Lung (tissue), 12 donors: ENCODE results near the gene EPC1. TPM values are rescaled to one million over a fixed set of nuclear protein-coding genes. Genes with fewer than 3 reads are reported as not detected.
"Not testable (repeated sequence)": the region's sequence is repeated elsewhere in the genome, so short reads cannot be mapped to it uniquely, and the experiment has no call there.

Source experiments
- ATAC-seq: fragments of 200-7000 bp; cut with Tn5 transposase; one replicate; pipeline ENCODE4 v1.9.1; 2020; ENCODE audit warnings: moderate number of reproducible peaks; ENCODE audit not compliant: insufficient read depth, low FRiP score
- DNase-seq, 3 donors: peaks; one replicate each; pipeline ENCODE4 v3.0.0-alpha.2; 2013 to 2017
- H3K27ac ChIP-seq, 2 donors: one replicate each; pipeline ENCODE4 v1.5.1; 2013; ENCODE audit warnings: mild to moderate bottlenecking in 2 of 2, moderate library complexity in 2 of 2, control low read depth in 1 of 2, inconsistent platforms in 1 of 2, low read depth in 1 of 2, low read length in 1 of 2
- H3K27me3 ChIP-seq, 3 donors: one replicate each; pipeline ENCODE4 v1.5.1; 2013; ENCODE audit warnings: low read length in 2 of 3; ENCODE audit not compliant: control insufficient read depth in 3 of 3, insufficient read depth in 3 of 3
- H3K36me3 ChIP-seq, 4 donors: one replicate each; pipeline ENCODE4 v1.5.1; 2013; ENCODE audit warnings: low read length in 4 of 4, mild to moderate bottlenecking in 1 of 4, moderate library complexity in 1 of 4; ENCODE audit not compliant: control insufficient read depth in 4 of 4, insufficient read depth in 4 of 4
- H3K4me1 ChIP-seq, 5 donors: one replicate each; pipeline ENCODE4 v1.5.1; 2013; ENCODE audit warnings: low read length in 5 of 5, mild to moderate bottlenecking in 2 of 5, moderate library complexity in 1 of 5; ENCODE audit not compliant: control insufficient read depth in 5 of 5, insufficient read depth in 5 of 5
- H3K4me3 ChIP-seq: one replicate; pipeline ENCODE4 v1.5.1; 2013; ENCODE audit warnings: mild to moderate bottlenecking, control low read depth, moderate library complexity
- H3K9ac ChIP-seq, 2 donors: one replicate each; pipeline ENCODE4 v1.5.1; 2013; ENCODE audit warnings: low read length in 2 of 2, control low read depth in 1 of 2; ENCODE audit not compliant: insufficient read depth in 1 of 2
- H3K9me3 ChIP-seq, 4 donors: one replicate each; pipeline ENCODE4 v1.5.1; 2013; ENCODE audit warnings: low read length in 3 of 4, mild to moderate bottlenecking in 1 of 4, moderate library complexity in 1 of 4; ENCODE audit not compliant: control insufficient read depth in 4 of 4, insufficient read depth in 3 of 4
- WGBS, 2 donors: extraction: QIAGEN DNeasy Blood & Tissue Kit; methylation state at CpG; one replicate each; pipeline ENCODE4 v1.1.7; 2013; 5-methylcytosine and 5-hydroxymethylcytosine counted together
- polyA plus RNA-seq, 2 donors: library from polyadenylated mRNA; stranded (reverse); fragments of 200-250 nt; gene quantifications; one replicate each; pipeline ENCODE4 v1.2.1, GENCODE V29; 2013
- total RNA-seq, 2 donors: library from RNA; depleted of rRNA in 1 of 2; stranded (reverse); fragments of >200 nt in 1 of 2; gene quantifications; one replicate each; pipeline ENCODE4 v1.2.1, GENCODE V29; 2014 to 2021
- TF ChIP-seq, protein P1 (sequence below): IDR thresholded peaks from 2 replicates; pipeline ENCODE4 v1.5.1; 2012; ENCODE audit warnings: mild to moderate bottlenecking; ENCODE audit errors: control extremely low read depth, extremely low read depth
- donor health status: control.
- donor health status: control.
- donor health status: Bipolar disorder and iron deficiency.
- donor health status: healthy.
- donor health status: DM: yes; HTN: yes; CAD: no.

The EPC1 gene
- total and polyA plus RNA-seq, 4 donors, result 13.2 to 109 (median 26.0) TPM

DNA sequence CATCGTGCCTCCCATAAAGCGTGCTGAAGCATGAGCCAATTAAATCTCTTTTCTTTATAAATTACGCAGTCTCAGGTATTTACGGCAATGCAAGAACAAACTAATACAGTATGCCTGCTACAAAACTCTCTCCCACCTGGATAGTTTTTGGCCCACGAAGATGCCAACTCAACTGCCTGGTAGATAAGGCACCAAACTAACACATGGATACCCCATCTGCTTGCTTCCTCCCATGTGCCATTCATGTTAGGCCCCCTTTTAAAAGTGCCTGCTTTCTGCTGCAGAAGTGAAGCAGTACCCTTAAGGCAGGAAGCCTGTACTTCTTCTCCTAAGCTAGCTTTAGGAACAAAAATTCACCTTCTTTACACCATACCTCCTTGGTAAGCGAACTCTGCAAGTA is 15.6 kb upstream of the EPC1 start:
- Histone ChIP-seq H3K4me1 (peaks cover 0 to 6% (median 1%) of the 10 kb centered on the region in 5 donors), H3K9ac (no peak overlapping the region), H3K9me3 (peaks cover 0 to 4% (median 2%) of the 10 kb centered on the region in 4 donors), H3K27me3 (no peaks in the 10 kb centered on the region), H3K27ac (no peak overlapping the region), H3K4me3 (no peak overlapping the region), H3K36me3 (peaks cover 0 to 11% (median 3%) of the 10 kb centered on the region in 4 donors)
- TF ChIP-seq, protein P1, sequence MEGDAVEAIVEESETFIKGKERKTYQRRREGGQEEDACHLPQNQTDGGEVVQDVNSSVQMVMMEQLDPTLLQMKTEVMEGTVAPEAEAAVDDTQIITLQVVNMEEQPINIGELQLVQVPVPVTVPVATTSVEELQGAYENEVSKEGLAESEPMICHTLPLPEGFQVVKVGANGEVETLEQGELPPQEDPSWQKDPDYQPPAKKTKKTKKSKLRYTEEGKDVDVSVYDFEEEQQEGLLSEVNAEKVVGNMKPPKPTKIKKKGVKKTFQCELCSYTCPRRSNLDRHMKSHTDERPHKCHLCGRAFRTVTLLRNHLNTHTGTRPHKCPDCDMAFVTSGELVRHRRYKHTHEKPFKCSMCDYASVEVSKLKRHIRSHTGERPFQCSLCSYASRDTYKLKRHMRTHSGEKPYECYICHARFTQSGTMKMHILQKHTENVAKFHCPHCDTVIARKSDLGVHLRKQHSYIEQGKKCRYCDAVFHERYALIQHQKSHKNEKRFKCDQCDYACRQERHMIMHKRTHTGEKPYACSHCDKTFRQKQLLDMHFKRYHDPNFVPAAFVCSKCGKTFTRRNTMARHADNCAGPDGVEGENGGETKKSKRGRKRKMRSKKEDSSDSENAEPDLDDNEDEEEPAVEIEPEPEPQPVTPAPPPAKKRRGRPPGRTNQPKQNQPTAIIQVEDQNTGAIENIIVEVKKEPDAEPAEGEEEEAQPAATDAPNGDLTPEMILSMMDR, result no peak
- ATAC-seq (no peak), DNase-seq (no peak)
- 94 to 96% methylated on average over 6 of the region's 6 CpGs for WGBS, 2 donors

DNA sequence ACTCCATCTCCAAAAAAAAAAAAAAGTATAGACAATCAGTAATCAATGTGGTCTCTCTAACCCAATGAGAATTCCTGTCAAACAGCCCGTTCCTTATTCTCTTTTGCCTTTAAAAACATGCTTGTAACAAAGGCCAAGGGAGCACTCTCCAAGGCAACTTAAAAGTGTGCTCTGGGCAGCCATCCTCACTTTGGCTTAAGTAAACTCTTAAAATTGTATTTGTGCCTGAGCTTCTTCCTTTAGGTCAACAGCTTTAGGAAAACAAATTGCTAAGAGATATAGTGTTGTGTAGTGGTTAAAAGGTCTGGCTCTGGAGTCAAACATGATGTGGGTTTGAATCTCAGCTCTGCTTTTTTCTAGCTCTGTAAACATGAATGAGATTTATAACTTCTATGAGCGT is 13.9 kb upstream of the EPC1 start:
- Histone ChIP-seq H3K27ac (no peak overlapping the region), H3K4me3 (no peak overlapping the region), H3K27me3 (no peaks in the 10 kb centered on the region), H3K4me1 (peaks cover 0 to 8% (median 0%) of the 10 kb centered on the region in 5 donors), H3K9ac (no peak overlapping the region), H3K9me3 (peaks cover 0 to 4% (median 2%) of the 10 kb centered on the region in 4 donors), H3K36me3 (peaks cover 0 to 17% (median 4%) of the 10 kb centered on the region in 4 donors)
- no peak for ATAC-seq
- no peak for DNase-seq
- TF ChIP-seq, protein P1, result no peak
- WGBS, 2 donors, result 69 to 81% methylated on average over 2 of the region's 2 CpGs

DNA sequence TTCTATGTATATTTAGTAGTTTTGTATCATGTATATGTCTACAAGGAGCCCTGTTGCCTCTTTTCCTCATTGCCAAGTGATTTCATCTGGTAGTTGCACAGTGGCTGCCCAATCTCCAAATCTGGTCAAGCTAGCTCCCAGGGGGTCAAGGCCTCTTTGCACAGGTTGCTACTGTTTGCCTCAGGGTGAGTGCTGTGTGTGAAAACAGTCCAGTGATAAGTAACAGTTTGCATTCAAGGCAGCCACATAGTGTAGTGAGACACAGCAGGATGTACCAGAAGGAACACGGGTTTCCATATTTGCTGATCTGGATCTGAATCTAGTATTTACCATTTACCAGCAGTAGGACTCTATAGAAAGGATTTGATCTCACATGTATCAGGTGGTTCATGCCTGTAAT is 13.3 kb upstream of the EPC1 start:
- 83 to 92% methylated on average over 1 of the region's 1 CpG for WGBS, 2 donors
- Histone ChIP-seq H3K27me3 (no peaks in the 10 kb centered on the region), H3K27ac (no peak overlapping the region), H3K36me3 (peaks cover 0 to 17% (median 4%) of the 10 kb centered on the region in 4 donors), H3K9ac (no peak overlapping the region), H3K9me3 (peaks cover 0 to 4% (median 2%) of the 10 kb centered on the region in 4 donors), H3K4me1 (peaks cover 0 to 8% (median 0%) of the 10 kb centered on the region in 5 donors), H3K4me3 (no peak overlapping the region)
- no peak for DNase-seq
- no peak for ATAC-seq
- TF ChIP-seq, protein P1, result no peak

DNA sequence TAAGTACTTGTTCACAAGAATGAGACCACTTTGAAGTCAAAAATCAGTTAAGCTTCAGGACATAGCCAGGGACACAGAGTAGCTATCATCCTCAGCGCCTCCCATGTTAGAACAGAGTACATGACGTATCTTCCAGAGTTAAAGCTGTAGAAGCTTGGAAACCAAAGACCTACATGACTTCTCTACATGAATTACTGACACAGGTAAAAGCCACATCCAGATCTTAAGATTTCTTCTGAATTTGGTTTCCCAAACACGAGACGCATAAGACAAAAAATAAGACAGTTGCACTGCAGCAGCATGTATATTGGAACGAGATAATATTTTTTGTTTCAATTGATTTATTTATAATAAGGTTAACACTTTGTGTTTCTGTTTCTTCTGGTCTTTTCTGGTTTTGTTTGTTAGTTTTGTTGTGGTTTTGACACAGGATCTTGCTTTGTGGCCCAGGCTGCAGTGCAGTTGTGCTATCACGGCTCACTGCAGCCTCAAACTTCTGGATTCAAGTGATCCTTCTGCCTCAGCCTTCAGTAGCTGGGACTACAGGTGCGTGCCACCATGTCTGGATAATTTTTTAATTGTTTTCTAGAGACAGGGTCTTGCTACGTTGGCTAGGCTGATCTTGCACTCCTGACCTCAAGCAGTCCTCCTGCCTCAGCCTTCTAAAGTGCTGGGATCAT is 10.2 kb upstream of the EPC1 start:
- H3K36me3 ChIP-seq, result peaks cover 0 to 14% (median 4%) of the 10 kb centered on the region in 4 donors
- peaks cover 0 to 4% (median 2%) of the 10 kb centered on the region in 4 donors for H3K9me3 ChIP-seq
- DNase-seq, result no peak
- no peak overlapping the region for H3K9ac ChIP-seq
- H3K27ac ChIP-seq, result no peak overlapping the region
- no peaks in the 10 kb centered on the region for H3K27me3 ChIP-seq
- H3K4me3 ChIP-seq, result no peak overlapping the region
- TF ChIP-seq, protein P1, result no peak
- no peak for ATAC-seq
- 87 to 90% methylated on average over 8 of the region's 8 CpGs for WGBS, 2 donors
- H3K4me1 ChIP-seq, result peaks cover 0 to 11% (median 7%) of the 10 kb centered on the region in 5 donors

DNA sequence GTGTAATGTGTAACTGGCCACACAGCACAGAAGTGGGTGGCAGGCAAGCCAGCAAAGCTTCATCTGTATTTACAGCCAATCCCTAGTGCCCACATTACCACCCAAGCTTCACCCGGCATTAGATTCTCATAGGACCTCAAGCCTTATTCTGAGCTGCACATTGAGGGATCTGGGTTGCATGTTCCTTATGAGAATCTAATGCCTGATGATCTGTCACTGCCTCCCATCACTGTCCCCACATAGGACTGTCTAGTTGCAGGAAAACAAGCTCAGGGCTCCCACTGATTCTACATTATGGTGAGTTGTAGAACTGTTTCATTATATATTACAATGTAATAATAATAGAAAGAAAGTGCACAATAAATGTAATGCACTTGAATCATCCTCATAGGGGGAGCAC is 7.7 kb upstream of the EPC1 start:
- DNase-seq, H3K36me3 ChIP-seq, H3K4me3 ChIP-seq, H3K27ac ChIP-seq, H3K27me3 ChIP-seq, H3K4me1 ChIP-seq, ATAC-seq, H3K9ac ChIP-seq, H3K9me3 ChIP-seq: not testable (repeated sequence)
- 41 to 97% methylated on average over 1 of the region's 1 CpG for WGBS, 2 donors
